ENCODE data around the gene ADAM12.

Gene ADAM12

GRCh38 chr10:126057494-126057893 lies 330.8 kb downstream of the ADAM12 start:
- Histone ChIP-seq H3K9me3 (ENCODE audit: insufficient read depth, low read length, severe bottlenecking) (no peaks in the 10 kb centered on the region), H3K36me3 (ENCODE audit: insufficient read depth, low read length) (no peaks in the 10 kb centered on the region), H4K20me1 (ENCODE audit: insufficient read depth, low read length) (no peaks in the 10 kb centered on the region), H2AFZ (ENCODE audit: low read depth, low read length) (no peak overlapping the region), H3K79me2 (ENCODE audit: insufficient read depth, low read length) (no peaks in the 10 kb centered on the region), H3K27me3 (ENCODE audit: insufficient read depth, low read length, poor library complexity) (peaks cover 8% of the 10 kb centered on the region), H3K27ac (ENCODE audit: low read length) (no peak overlapping the region), H3K4me3 (ENCODE audit: low read depth in 1 of 2, low read length in 2 of 2) (no peak overlapping the region), H3K9ac (ENCODE audit: low read depth, low read length) (no peak overlapping the region), H3K4me2 (ENCODE audit: insufficient read depth, low read length) (no peak overlapping the region), H3K4me1 (ENCODE audit: insufficient read depth, low read length) (no peaks in the 10 kb centered on the region)
- TF ChIP-seq EZH2 (IDR thresholded peaks at IDR 0.05; ENCODE audit: borderline replicate concordance, low read depth, low read length, severe bottlenecking) (no peak), CTCF (IDR thresholded peaks at IDR 0.05; ENCODE audit: borderline replicate concordance, extremely low read depth, low read length, poor library complexity, severe bottlenecking) (no peak)
- DNase-seq (no peak), ATAC-seq (ENCODE audit: insufficient read depth, low read depth) (no peak)

GRCh38 chr10:126054191-126054590 lies 334.1 kb downstream of the ADAM12 start:
- H3K9me3 ChIP-seq (ENCODE audit: insufficient read depth, low read length, severe bottlenecking) = no peaks in the 10 kb centered on the region
- H3K4me1 ChIP-seq (ENCODE audit: insufficient read depth, low read length) = no peaks in the 10 kb centered on the region
- H3K4me2 ChIP-seq (ENCODE audit: insufficient read depth, low read length) = no peak overlapping the region
- TF ChIP-seq EZH2 (IDR thresholded peaks at IDR 0.05; ENCODE audit: borderline replicate concordance, low read depth, low read length, severe bottlenecking) (no peak), CTCF (IDR thresholded peaks at IDR 0.05; ENCODE audit: borderline replicate concordance, extremely low read depth, low read length, poor library complexity, severe bottlenecking) (no peak)
- no peak overlapping the region for H3K9ac ChIP-seq (ENCODE audit: low read depth, low read length)
- H3K36me3 ChIP-seq (ENCODE audit: insufficient read depth, low read length) = no peaks in the 10 kb centered on the region
- no peak overlapping the region for H2AFZ ChIP-seq (ENCODE audit: low read depth, low read length)
- H4K20me1 ChIP-seq (ENCODE audit: insufficient read depth, low read length) = no peaks in the 10 kb centered on the region
- no peak overlapping the region for H3K27ac ChIP-seq (ENCODE audit: low read length)
- no peak overlapping the region for H3K4me3 ChIP-seq (ENCODE audit: low read depth in 1 of 2, low read length in 2 of 2)
- peaks cover 3% of the 10 kb centered on the region for H3K27me3 ChIP-seq (ENCODE audit: insufficient read depth, low read length, poor library complexity)
- DNase-seq (no peak), ATAC-seq (ENCODE audit: insufficient read depth, low read depth) (no peak)
- H3K79me2 ChIP-seq (ENCODE audit: insufficient read depth, low read length) = no peaks in the 10 kb centered on the region

GRCh38 chr10:126052171-126052570 lies 336.1 kb downstream of the ADAM12 start:
- Histone ChIP-seq H3K4me2 (ENCODE audit: insufficient read depth, low read length) (no peak overlapping the region), H3K9me3 (ENCODE audit: insufficient read depth, low read length, severe bottlenecking) (no peaks in the 10 kb centered on the region), H3K4me3 (ENCODE audit: low read depth in 1 of 2, low read length in 2 of 2) (no peak overlapping the region), H3K4me1 (ENCODE audit: insufficient read depth, low read length) (no peaks in the 10 kb centered on the region), H3K36me3 (ENCODE audit: insufficient read depth, low read length) (no peaks in the 10 kb centered on the region), H3K79me2 (ENCODE audit: insufficient read depth, low read length) (no peaks in the 10 kb centered on the region), H3K27me3 (ENCODE audit: insufficient read depth, low read length, poor library complexity) (no peaks in the 10 kb centered on the region), H4K20me1 (ENCODE audit: insufficient read depth, low read length) (no peaks in the 10 kb centered on the region), H3K9ac (ENCODE audit: low read depth, low read length) (no peak overlapping the region), H3K27ac (ENCODE audit: low read length) (no peak overlapping the region), H2AFZ (ENCODE audit: low read depth, low read length) (no peak overlapping the region)
- ATAC-seq (ENCODE audit: insufficient read depth, low read depth) (no peak), DNase-seq (no peak)
- TF ChIP-seq EZH2 (IDR thresholded peaks at IDR 0.05; ENCODE audit: borderline replicate concordance, low read depth, low read length, severe bottlenecking) = no peak
- TF ChIP-seq CTCF (IDR thresholded peaks at IDR 0.05; ENCODE audit: borderline replicate concordance, extremely low read depth, low read length, poor library complexity, severe bottlenecking) = no peak
